HG02981 (cell line): Measurements from ENCODE around the gene ZPR1.
"Not testable (repeated sequence)": the region's sequence is repeated elsewhere in the genome, so short reads cannot be mapped to it uniquely, and the experiment has no call there.

Source experiments
- ATAC-seq: cut with Tn5 transposase; IDR thresholded peaks from one replicate; pipeline ENCODE4 v1.9.1; 2021; ENCODE audit warnings: mild to moderate bottlenecking, moderate library complexity; ENCODE audit not compliant: unreplicated experiment

Gene ZPR1

GRCh38 chr11:116825434-116825833 lies 37.6 kb upstream of the ZPR1 start:
- ATAC-seq: no peak

GRCh38 chr11:116823031-116823843 lies 35.4 kb upstream of the ZPR1 start, which contains the start of gene APOA4:
Gene APOA4 (minus strand): TSS chr11:116823304. CDS start chr11:116823191, 113 bp downstream.
- ATAC-seq: no peak

- ATAC-seq: no peak
These were observed 34.8 kb upstream of the ZPR1 start for GRCh38 chr11:116822575-116822974.

DNA sequence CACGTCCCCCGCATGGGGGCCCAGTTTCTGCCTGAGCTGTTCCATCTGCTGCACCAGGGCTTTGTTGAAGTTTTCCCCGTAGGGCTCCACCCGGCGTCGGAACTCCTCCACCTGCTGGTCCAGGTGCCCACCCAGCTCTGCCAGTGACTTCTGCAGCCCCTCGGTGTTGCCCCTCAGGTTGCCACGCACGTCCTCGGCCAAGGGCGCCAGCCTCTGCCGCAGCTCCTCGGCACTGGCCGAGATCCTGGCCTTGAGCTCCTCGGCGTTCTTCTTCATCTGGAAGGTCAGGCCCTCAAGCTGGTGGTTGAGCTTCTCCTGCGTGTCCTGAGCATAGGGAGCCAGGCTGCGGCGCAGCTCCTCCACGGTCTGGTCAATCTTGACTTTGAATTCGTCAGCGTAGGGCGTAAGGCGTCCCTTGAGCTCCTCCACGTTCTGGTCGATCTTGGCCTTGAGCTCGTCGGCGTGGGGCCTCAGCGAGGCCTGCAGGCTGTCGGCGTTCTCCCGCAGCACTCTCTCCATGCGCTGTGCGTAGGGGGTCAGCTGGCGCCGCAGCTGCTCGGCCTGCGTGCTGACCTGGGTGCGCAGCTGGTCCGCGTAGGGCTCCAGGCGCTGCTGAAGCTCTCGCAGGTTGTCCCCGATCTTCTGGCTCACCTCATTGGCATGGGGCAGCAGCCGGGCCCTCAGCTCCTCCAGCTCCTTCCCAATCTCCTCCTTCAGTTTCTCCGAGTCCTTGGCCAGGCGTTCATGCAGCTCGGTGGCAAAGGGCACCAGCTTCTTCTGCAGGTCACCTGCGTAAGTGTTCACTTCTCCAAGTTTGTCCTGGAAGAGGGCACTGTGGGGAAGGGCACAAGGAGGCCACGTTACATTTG lies 33.5 kb upstream of the ZPR1 start:
- no peak for ATAC-seq

- no peak for ATAC-seq
These were observed 31.2 kb upstream of the ZPR1 start for GRCh38 chr11:116819049-116819448.

GRCh38 chr11:116814502-116814901 lies 26.7 kb upstream of the ZPR1 start:
- no peak for ATAC-seq

GRCh38 chr11:116813781-116814471 lies 26.1 kb upstream of the ZPR1 start:
- no peak for ATAC-seq

DNA sequence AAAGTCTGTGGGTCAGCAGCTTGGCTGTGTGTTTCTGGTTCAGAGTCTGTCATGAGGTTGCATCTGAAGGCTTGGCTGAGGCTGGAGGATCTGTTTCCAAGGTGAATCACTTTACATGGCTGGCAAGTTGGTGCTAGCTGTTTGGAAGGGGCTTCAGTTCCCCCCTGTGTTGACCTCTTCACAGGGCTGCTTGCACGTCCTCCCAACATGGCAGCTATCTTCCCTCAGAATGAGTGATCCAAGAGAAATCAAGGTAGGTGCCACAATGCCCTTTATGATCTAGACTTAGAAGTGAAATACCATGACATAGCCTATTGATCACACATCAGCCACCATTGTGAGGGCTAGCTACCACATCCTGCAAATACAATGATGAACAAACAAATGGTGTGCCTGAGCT lies 25.3 kb upstream of the ZPR1 start:
- ATAC-seq: no peak

GRCh38 chr11:116812109-116812508 lies 24.3 kb upstream of the ZPR1 start:
- no peak for ATAC-seq

DNA sequence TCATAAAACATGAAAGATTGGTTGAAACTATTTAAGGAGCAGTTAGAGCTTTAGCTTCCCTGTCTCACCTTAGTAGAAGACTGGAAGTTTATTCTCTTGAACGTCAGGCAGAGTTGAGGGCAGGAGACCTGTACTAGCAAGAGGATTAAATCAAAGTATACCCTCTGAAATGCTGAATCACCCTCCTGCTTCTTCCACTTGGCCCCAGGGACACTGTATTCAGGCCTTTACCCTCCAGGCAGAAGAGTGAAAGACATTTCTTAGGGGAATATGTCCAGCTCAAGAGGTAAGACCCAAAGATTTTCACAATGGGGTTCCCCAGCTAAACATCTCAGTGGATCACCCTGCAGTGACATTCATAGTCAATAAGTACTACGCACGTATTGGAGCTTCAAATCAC lies 23.4 kb upstream of the ZPR1 start:
- no peak for ATAC-seq

DNA sequence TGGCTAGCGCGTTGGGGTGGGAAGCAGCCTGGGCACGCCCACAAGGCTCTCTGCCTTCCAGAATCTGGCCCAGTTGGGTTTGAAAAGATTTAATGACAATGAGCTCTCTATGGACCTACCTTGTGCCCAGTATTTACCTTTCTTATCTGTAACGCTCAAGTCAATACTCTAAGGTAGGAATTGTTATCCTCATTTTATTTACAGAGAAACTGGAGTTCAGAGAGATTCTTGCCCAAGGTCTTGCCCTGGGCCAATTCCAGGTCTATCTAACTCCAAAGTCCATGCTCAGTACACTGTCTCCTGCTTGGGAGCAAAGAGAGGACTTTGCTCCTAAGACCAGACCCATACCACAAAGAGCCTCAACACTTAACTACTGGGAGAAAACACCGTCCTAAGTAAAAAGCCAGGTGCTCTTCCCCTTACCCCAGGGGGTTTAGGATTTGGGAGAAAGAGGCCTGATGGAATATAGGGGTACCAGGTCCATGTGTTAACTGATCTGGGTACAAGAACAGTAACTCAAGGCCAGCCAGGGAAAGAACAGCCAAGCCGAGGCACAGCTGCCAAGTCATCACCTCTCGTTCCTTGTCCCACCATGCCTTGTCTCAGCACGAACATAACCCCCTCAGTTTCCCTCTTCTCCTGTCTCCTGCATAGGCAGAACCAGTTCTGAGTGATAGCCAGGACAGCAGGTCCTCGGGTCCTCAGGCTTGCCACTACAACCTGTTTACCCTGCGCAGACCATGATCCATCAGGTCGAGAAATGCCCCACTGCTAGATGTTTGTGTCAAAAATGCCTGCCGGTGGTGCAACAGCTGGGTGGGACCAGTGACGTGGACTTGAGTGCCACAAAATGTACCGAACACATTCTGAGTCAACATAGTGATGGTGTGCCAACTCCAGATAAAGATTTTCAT lies 20.7 kb upstream of the ZPR1 start:
- ATAC-seq: no peak

GRCh38 chr11:116807601-116808261 lies 19.9 kb upstream of the ZPR1 start:
- no peak for ATAC-seq

GRCh38 chr11:116804001-116804400 lies 16.2 kb upstream of the ZPR1 start:
- ATAC-seq: no peak

DNA sequence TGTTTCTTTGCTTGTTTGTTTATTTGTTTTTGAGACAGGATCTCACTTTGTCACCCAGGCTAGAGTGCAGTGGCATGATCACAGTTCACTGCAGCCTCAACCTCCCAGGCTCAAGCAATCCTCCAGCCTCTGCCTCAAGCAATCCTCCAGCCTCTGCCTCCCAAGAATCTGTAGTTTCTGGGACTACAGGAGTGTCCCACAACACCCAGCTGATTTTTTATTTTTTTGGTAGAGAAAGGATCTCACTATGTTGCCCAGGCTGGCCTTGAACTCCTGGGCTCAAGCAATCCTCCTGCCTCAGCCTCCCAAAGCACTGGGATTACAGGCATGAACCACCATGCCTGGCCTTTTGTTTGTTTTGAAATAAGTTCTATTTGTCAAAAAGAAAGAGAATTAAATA lies 13.8 kb upstream of the ZPR1 start:
- not testable (repeated sequence) for ATAC-seq

GRCh38 chr11:116800610-116801009 lies 12.8 kb upstream of the ZPR1 start:
- ATAC-seq: no peak

- ATAC-seq: no peak
These were observed 10.5 kb upstream of the ZPR1 start for GRCh38 chr11:116798368-116798767.

GRCh38 chr11:116797816-116798215 lies 10.0 kb upstream of the ZPR1 start:
- no peak for ATAC-seq

- ATAC-seq: no peak
These were observed 8.7 kb upstream of the ZPR1 start for GRCh38 chr11:116796548-116796947.

- no peak for ATAC-seq
These were observed 7.0 kb upstream of the ZPR1 start for GRCh38 chr11:116794851-116795250.

DNA sequence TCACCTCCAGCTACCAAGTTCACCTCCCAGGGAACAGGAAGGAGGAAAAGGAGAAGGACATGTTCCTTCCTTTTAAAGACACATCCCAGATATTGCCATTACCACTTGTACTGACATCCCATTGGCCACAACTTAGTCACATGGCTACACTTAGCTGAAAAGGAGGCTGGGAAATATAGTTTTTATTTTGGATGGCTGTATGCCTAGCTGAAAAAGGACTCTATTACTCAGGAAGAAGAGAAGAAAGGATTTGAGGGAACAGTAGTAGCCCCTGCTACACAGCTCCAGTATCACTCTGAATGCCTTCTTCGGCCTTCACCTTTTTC lies 5.9 kb upstream of the ZPR1 start:
- no peak for ATAC-seq
